DND-41 (cell line): Measurements from ENCODE around the gene ALDH1L1.

Experiments used
- ATAC-seq: fragments of 200-7000 bp; cut with Tn5 transposase; 3 replicates; pipeline ENCODE4 v1.9.1; 2021; ENCODE audit warnings: low read depth; ENCODE audit not compliant: insufficient read depth
- DNase-seq: peaks from one replicate; pipeline ENCODE4 v3.0.0-alpha.2; 2020
- H2AFZ ChIP-seq: 2 replicates; pipeline ENCODE4 v1.6.0; 2012; ENCODE audit warnings: low read depth, low read length
- H3K27ac ChIP-seq: 2 replicates; pipeline ENCODE4 v1.5.1; 2012; ENCODE audit warnings: low read length, inconsistent platforms
- H3K27me3 ChIP-seq: fragments of 200-600 bp; sonication (generic); 2 replicates; pipeline ENCODE4 v1.6.0; 2012; ENCODE audit warnings: low read length, mild to moderate bottlenecking, inconsistent platforms; ENCODE audit not compliant: insufficient read depth, poor library complexity
- H3K36me3 ChIP-seq: 2 replicates; pipeline ENCODE4 v1.5.1; 2012; ENCODE audit warnings: low read length, inconsistent platforms; ENCODE audit not compliant: insufficient read depth
- H3K4me1 ChIP-seq: 2 replicates; pipeline ENCODE4 v1.5.1; 2012; ENCODE audit warnings: mild to moderate bottlenecking, low read length; ENCODE audit not compliant: insufficient read depth
- H3K4me2 ChIP-seq: 2 replicates; pipeline ENCODE4 v1.6.0; 2012; ENCODE audit warnings: mild to moderate bottlenecking, moderate library complexity, low read length, inconsistent platforms; ENCODE audit not compliant: insufficient read depth
- H3K4me3 ChIP-seq, 2 experiments: fragments of 200-600 bp in 1 of 2; shearing (Covaris generic) in 1 of 2; 2 replicates each; pipeline ENCODE4 v1.5.1; 2012 to 2016; ENCODE audit warnings: inconsistent platforms in 2 of 2, low read length in 2 of 2, mild to moderate bottlenecking in 2 of 2, low read depth in 1 of 2, moderate library complexity in 1 of 2
- H3K79me2 ChIP-seq: 2 replicates; pipeline ENCODE4 v1.6.0; 2012; ENCODE audit warnings: low read length, inconsistent platforms; ENCODE audit not compliant: insufficient read depth
- H3K9ac ChIP-seq: 2 replicates; pipeline ENCODE4 v1.6.0; 2012; ENCODE audit warnings: low read depth, mild to moderate bottlenecking, inconsistent platforms, low read length, moderate library complexity
- H3K9me3 ChIP-seq: 2 replicates; pipeline ENCODE4 v1.5.1; 2012; ENCODE audit warnings: low read length, moderate library complexity, mild to moderate bottlenecking, inconsistent platforms; ENCODE audit not compliant: insufficient read depth, severe bottlenecking
- H4K20me1 ChIP-seq: 2 replicates; pipeline ENCODE4 v1.6.0; 2012; ENCODE audit warnings: low read length; ENCODE audit not compliant: insufficient read depth
- EZH2 ChIP-seq: IDR thresholded peaks from 3 replicates; pipeline ENCODE4 v1.6.1; 2012; ENCODE audit warnings: borderline replicate concordance, low read depth, mild to moderate bottlenecking, moderate library complexity, low read length, inconsistent platforms; ENCODE audit not compliant: severe bottlenecking
- TF ChIP-seq, protein P1 (sequence below): IDR thresholded peaks from 2 replicates; pipeline ENCODE4 v1.5.1; 2012; ENCODE audit warnings: borderline replicate concordance, low read length, moderate library complexity, mild to moderate bottlenecking; ENCODE audit not compliant: poor library complexity, severe bottlenecking; ENCODE audit errors: extremely low read depth

Gene ALDH1L1

DNA sequence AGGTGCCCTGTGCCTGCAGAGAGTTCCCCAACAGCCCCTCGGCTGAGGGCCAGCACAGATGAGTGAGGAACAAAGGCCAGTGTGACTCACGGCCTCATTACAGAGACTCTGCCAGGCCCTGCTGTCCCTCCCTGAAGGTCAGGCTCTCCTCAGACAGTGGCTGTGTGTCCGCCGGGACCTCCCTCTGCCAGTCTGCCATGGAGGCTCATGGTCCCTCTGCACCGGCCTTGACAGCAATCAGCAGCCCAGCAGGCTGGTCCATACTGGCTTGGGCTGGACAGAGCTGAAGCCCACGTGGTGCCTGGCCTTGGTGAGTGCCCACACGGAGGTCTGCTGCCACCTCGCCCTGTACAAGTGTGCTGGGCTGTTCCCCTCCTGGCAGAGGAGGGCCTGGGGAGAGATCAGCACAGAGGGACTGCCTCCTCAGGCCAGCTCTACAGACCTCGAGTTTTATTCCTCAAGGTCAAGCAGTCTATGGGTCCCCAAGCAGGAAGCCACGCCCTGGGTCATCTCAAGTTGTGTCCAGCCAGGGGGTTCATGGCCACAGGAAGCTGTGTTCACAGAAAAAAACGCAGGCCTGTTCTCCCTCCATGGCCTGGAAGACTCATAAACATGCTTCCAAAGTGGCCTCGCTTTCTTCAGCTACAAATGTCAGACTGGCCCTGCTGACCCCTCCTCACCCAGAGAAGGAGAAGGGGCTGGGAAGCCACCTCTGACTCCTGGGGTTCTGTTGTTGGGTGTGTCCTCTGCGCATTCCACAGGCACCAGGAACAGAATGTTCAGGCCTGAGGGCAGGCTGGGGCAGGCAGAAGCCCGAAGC, 123.5 kb downstream of the ALDH1L1 start:
- Histone ChIP-seq H2AFZ (no peak overlapping the region), H3K4me3 (no peak overlapping the region), H3K79me2 (no peaks in the 10 kb centered on the region), H4K20me1 (no peaks in the 10 kb centered on the region), H3K9me3 (no peaks in the 10 kb centered on the region), H3K9ac (no peak overlapping the region), H3K27ac (no peak overlapping the region), H3K4me1 (no peaks in the 10 kb centered on the region), H3K27me3 (no peaks in the 10 kb centered on the region), H3K4me2 (no peak overlapping the region), H3K36me3 (no peaks in the 10 kb centered on the region)
- ATAC-seq (no peak), DNase-seq (no peak)
- TF ChIP-seq, protein P1, sequence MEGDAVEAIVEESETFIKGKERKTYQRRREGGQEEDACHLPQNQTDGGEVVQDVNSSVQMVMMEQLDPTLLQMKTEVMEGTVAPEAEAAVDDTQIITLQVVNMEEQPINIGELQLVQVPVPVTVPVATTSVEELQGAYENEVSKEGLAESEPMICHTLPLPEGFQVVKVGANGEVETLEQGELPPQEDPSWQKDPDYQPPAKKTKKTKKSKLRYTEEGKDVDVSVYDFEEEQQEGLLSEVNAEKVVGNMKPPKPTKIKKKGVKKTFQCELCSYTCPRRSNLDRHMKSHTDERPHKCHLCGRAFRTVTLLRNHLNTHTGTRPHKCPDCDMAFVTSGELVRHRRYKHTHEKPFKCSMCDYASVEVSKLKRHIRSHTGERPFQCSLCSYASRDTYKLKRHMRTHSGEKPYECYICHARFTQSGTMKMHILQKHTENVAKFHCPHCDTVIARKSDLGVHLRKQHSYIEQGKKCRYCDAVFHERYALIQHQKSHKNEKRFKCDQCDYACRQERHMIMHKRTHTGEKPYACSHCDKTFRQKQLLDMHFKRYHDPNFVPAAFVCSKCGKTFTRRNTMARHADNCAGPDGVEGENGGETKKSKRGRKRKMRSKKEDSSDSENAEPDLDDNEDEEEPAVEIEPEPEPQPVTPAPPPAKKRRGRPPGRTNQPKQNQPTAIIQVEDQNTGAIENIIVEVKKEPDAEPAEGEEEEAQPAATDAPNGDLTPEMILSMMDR, result no peak
- no peak for TF ChIP-seq EZH2

DNA sequence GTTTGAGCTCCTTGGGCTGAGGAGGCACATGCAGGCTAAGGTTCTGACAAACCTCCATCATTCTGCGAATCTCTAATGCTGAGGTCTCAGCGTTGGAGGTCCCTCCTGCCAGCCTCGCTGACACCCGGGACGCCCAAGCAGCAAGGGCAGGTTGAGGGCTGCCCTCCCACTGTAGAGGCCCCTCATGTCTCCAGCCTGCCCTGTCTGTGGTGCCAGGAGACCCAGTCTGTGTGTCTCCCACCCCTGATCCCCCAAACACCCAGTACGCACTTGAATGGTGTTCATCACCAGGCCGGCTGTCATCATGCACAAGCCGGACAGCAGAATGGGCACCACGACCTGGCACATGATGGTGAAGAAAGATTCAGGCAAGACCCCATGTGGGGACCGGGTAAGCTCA, 124.3 kb downstream of the ALDH1L1 start:
- Histone ChIP-seq H3K9ac (no peak overlapping the region), H3K79me2 (no peaks in the 10 kb centered on the region), H4K20me1 (no peaks in the 10 kb centered on the region), H3K9me3 (no peaks in the 10 kb centered on the region), H2AFZ (no peak overlapping the region), H3K4me3 (no peak overlapping the region), H3K4me2 (no peak overlapping the region), H3K27me3 (no peaks in the 10 kb centered on the region), H3K27ac (no peak overlapping the region), H3K36me3 (no peaks in the 10 kb centered on the region), H3K4me1 (no peaks in the 10 kb centered on the region)
- no peak for ATAC-seq
- TF ChIP-seq, protein P1, result no peak
- no peak for TF ChIP-seq EZH2
- DNase-seq, result no peak

DNA sequence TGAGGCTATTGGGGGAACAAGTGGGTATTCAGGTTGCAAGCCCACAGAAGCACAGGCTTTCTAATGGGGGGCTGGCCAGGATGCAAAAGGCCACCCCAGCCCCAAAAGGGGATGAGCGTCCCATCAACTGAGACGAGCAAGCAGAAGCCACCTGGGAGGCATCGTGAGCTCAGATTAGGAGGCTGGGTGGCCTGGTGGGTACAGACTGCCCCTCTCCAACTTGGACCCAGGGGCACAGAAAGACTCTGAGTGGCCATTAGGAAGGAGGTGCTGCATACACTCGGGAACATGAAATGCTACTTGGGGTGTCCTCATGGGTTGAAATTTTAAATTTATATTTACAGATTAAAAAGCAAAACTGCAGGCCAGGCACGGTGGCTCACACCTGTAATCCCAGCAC, 125.5 kb downstream of the ALDH1L1 start:
- Histone ChIP-seq H3K27ac (no peak overlapping the region), H3K79me2 (no peaks in the 10 kb centered on the region), H3K4me3 (no peak overlapping the region), H3K9me3 (no peaks in the 10 kb centered on the region), H3K4me1 (no peaks in the 10 kb centered on the region), H3K27me3 (no peaks in the 10 kb centered on the region), H3K9ac (no peak overlapping the region), H2AFZ (no peak overlapping the region), H3K36me3 (peaks cover 3% of the 10 kb centered on the region; the same call in 1 of the 2 replicates), H4K20me1 (no peaks in the 10 kb centered on the region), H3K4me2 (no peak overlapping the region)
- DNase-seq, result no peak
- TF ChIP-seq, protein P1, result no peak
- TF ChIP-seq EZH2, result no peak
- no peak for ATAC-seq
